H7 (cell line): ENCODE data around the gene PRKG1. TPM values are rescaled to one million over a fixed set of nuclear protein-coding genes. Genes with fewer than 3 reads are reported as not detected.

Experiments
- DNase-seq: peaks from one replicate; pipeline ENCODE4 v3.0.0; 2012
- H3K27me3 ChIP-seq: 2 replicates; pipeline ENCODE4 v1.6.0; 2011; ENCODE audit warnings: mild to moderate bottlenecking, low read length; ENCODE audit not compliant: control insufficient read depth, insufficient read depth
- H3K36me3 ChIP-seq: replicated peaks from 2 replicates; pipeline ENCODE4 v1.5.1; 2011; ENCODE audit warnings: low read length; ENCODE audit not compliant: control insufficient read depth, insufficient read depth
- H3K4me3 ChIP-seq: 2 replicates; pipeline ENCODE4 v1.5.1; 2011; ENCODE audit warnings: low read depth, mild to moderate bottlenecking, control low read depth, low read length, moderate library complexity; ENCODE audit not compliant: insufficient read depth
- total RNA-seq: library from RNA; depleted of rRNA; stranded (reverse); fragments of >200 nt; shearing (Covaris generic); gene quantifications from 2 replicates; pipeline ENCODE4 v1.2.3, GENCODE V29; 2014

The PRKG1 gene
- total RNA-seq, 1 experiment from 2014 or later, result 7.3 TPM

- no peaks in the 10 kb centered on the region for H3K27me3 ChIP-seq
- DNase-seq, result no peak
- no peak overlapping the region for H3K4me3 ChIP-seq
- no peaks in the 10 kb centered on the region for H3K36me3 ChIP-seq
Measured at GRCh38 chr10:51231754-51232153, 157.5 kb downstream of the PRKG1 start.

- Histone ChIP-seq H3K4me3 (no peak overlapping the region), H3K27me3 (no peaks in the 10 kb centered on the region), H3K36me3 (no peaks in the 10 kb centered on the region)
- DNase-seq, result no peak
Measured at GRCh38 chr10:51233337-51234100, 159.2 kb downstream of the PRKG1 start.

- no peaks in the 10 kb centered on the region for H3K27me3 ChIP-seq
- no peak overlapping the region for H3K4me3 ChIP-seq
- no peak for DNase-seq
- no peaks in the 10 kb centered on the region for H3K36me3 ChIP-seq
Measured at GRCh38 chr10:51235865-51236264, 161.6 kb downstream of the PRKG1 start.

- DNase-seq, result no peak
- Histone ChIP-seq H3K27me3 (no peaks in the 10 kb centered on the region), H3K36me3 (no peaks in the 10 kb centered on the region), H3K4me3 (no peak overlapping the region)
Measured at GRCh38 chr10:51239006-51239405, 164.7 kb downstream of the PRKG1 start.

- Histone ChIP-seq H3K27me3 (no peaks in the 10 kb centered on the region), H3K36me3 (no peaks in the 10 kb centered on the region), H3K4me3 (no peak overlapping the region)
- DNase-seq, result no peak
Measured at GRCh38 chr10:51241461-51241860, 167.2 kb downstream of the PRKG1 start.

GRCh38 chr10:51242393-51242792 lies 168.1 kb downstream of the PRKG1 start:
- DNase-seq, result no peak
- no peaks in the 10 kb centered on the region for H3K36me3 ChIP-seq

GRCh38 chr10:51244309-51244708 lies 170.0 kb downstream of the PRKG1 start:
- Histone ChIP-seq H3K36me3 (no peaks in the 10 kb centered on the region), H3K27me3 (no peaks in the 10 kb centered on the region), H3K4me3 (no peak overlapping the region)
- DNase-seq, result no peak

More at GRCh38 chr10:51242393-51242792, 168.1 kb downstream of the PRKG1 start:
- no peaks in the 10 kb centered on the region for H3K27me3 ChIP-seq
- H3K4me3 ChIP-seq, result no peak overlapping the region

- no peak overlapping the region for H3K4me3 ChIP-seq
- H3K36me3 ChIP-seq, result no peaks in the 10 kb centered on the region
- DNase-seq, result no peak
- no peaks in the 10 kb centered on the region for H3K27me3 ChIP-seq
Measured at GRCh38 chr10:51244748-51245490, 170.6 kb downstream of the PRKG1 start.

- Histone ChIP-seq H3K36me3 (no peaks in the 10 kb centered on the region), H3K4me3 (no peak overlapping the region), H3K27me3 (no peaks in the 10 kb centered on the region)
- DNase-seq, result no peak
Measured at GRCh38 chr10:51246156-51246555, 171.9 kb downstream of the PRKG1 start.

GRCh38 chr10:51250278-51250920 lies 176.1 kb downstream of the PRKG1 start:
- DNase-seq, result no peak
- no peak overlapping the region for H3K4me3 ChIP-seq
- no peaks in the 10 kb centered on the region for H3K27me3 ChIP-seq
- no peaks in the 10 kb centered on the region for H3K36me3 ChIP-seq

- no peak for DNase-seq
- H3K27me3 ChIP-seq, result no peaks in the 10 kb centered on the region
- H3K36me3 ChIP-seq, result no peaks in the 10 kb centered on the region
- H3K4me3 ChIP-seq, result no peak overlapping the region
Measured at GRCh38 chr10:51251110-51251509, 176.8 kb downstream of the PRKG1 start.

GRCh38 chr10:51255381-51255780 lies 181.1 kb downstream of the PRKG1 start:
- Histone ChIP-seq H3K27me3 (no peaks in the 10 kb centered on the region), H3K36me3 (no peaks in the 10 kb centered on the region), H3K4me3 (no peak overlapping the region)
- DNase-seq, result no peak

- Histone ChIP-seq H3K27me3 (no peaks in the 10 kb centered on the region), H3K4me3 (no peak overlapping the region), H3K36me3 (no peaks in the 10 kb centered on the region)
- no peak for DNase-seq
Measured at GRCh38 chr10:51257511-51258248, 183.4 kb downstream of the PRKG1 start.

- no peaks in the 10 kb centered on the region for H3K36me3 ChIP-seq
- no peaks in the 10 kb centered on the region for H3K27me3 ChIP-seq
- DNase-seq, result no peak
- H3K4me3 ChIP-seq, result no peak overlapping the region
Measured at GRCh38 chr10:51260376-51260775, 186.1 kb downstream of the PRKG1 start.
